H9 (cell line): Measurements from ENCODE around the gene DMXL1. TPM values are rescaled to one million over a fixed set of nuclear protein-coding genes. Genes with fewer than 3 reads are reported as not detected.

Experiments
- DNase-seq: peaks from one replicate; pipeline ENCODE4 v3.0.0-alpha.2; 2017
- H2AFZ ChIP-seq: one replicate; pipeline ENCODE4 v1.6.1; 2013; ENCODE audit warnings: mild to moderate bottlenecking, low read length, control low read depth, moderate library complexity
- H2AK5ac ChIP-seq: 2 replicates; pipeline ENCODE4 v1.6.1; 2013; ENCODE audit warnings: low read length, control low read depth, mixed read lengths; ENCODE audit not compliant: insufficient read length
- H2BK120ac ChIP-seq: one replicate; pipeline ENCODE4 v1.6.1; 2013; ENCODE audit warnings: low read depth, mild to moderate bottlenecking, low read length, control low read depth, inconsistent platforms; ENCODE audit not compliant: poor library complexity, severe bottlenecking
- H2BK12ac ChIP-seq: 2 replicates; pipeline ENCODE4 v1.6.1; 2013; ENCODE audit warnings: low read length, control low read depth, mixed read lengths, low read depth; ENCODE audit not compliant: insufficient read length
- H2BK15ac ChIP-seq: 2 replicates; pipeline ENCODE4 v1.6.1; 2013; ENCODE audit warnings: low read depth, low read length, control low read depth
- H2BK20ac ChIP-seq: one replicate; pipeline ENCODE4 v1.6.1; 2013; ENCODE audit warnings: low read depth, mild to moderate bottlenecking, low read length, control low read depth, inconsistent platforms; ENCODE audit not compliant: poor library complexity, severe bottlenecking
- H2BK5ac ChIP-seq: 2 replicates; pipeline ENCODE4 v1.6.1; 2013; ENCODE audit warnings: low read length, control low read depth, mixed read lengths; ENCODE audit not compliant: insufficient read length
- H3K14ac ChIP-seq: 2 replicates; pipeline ENCODE4 v1.6.1; 2013; ENCODE audit warnings: low read length, control low read depth; ENCODE audit not compliant: insufficient read depth
- H3K18ac ChIP-seq: 2 replicates; pipeline ENCODE4 v1.6.1; 2013; ENCODE audit warnings: low read depth, mild to moderate bottlenecking, mixed read lengths, low read length, control low read depth; ENCODE audit not compliant: insufficient read length
- H3K23ac ChIP-seq: 2 replicates; pipeline ENCODE4 v1.6.1; 2013; ENCODE audit warnings: low read length, control low read depth, mixed read lengths, low read depth; ENCODE audit not compliant: insufficient read length
- H3K23me2 ChIP-seq: 2 replicates; pipeline ENCODE4 v1.6.1; 2013; ENCODE audit warnings: low read depth, mild to moderate bottlenecking, mixed read lengths, low read length, control low read depth; ENCODE audit not compliant: insufficient read length, poor library complexity, severe bottlenecking
- H3K27ac ChIP-seq: 2 replicates; pipeline ENCODE4 v1.5.1; 2013; ENCODE audit warnings: low read length, control low read depth, mixed read lengths, low read depth; ENCODE audit not compliant: insufficient read length
- H3K27me3 ChIP-seq: 2 replicates; pipeline ENCODE4 v1.6.1; 2013; ENCODE audit warnings: low read length, control low read depth, inconsistent platforms; ENCODE audit not compliant: insufficient read depth
- H3K4ac ChIP-seq: 2 replicates; pipeline ENCODE4 v1.6.1; 2013; ENCODE audit warnings: low read depth, mild to moderate bottlenecking, control low read depth, inconsistent platforms, low read length, moderate library complexity
- H3K4me1 ChIP-seq: 2 replicates; pipeline ENCODE4 v1.6.1; 2013; ENCODE audit warnings: low read length, control low read depth, inconsistent platforms; ENCODE audit not compliant: insufficient read depth
- H3K4me2 ChIP-seq: 2 replicates; pipeline ENCODE4 v1.6.1; 2013; ENCODE audit warnings: low read length, control low read depth, mixed read lengths; ENCODE audit not compliant: insufficient read length, insufficient read depth
- H3K56ac ChIP-seq: 2 replicates; pipeline ENCODE4 v1.6.1; 2013; ENCODE audit warnings: low read depth, mild to moderate bottlenecking, mixed read lengths, low read length, control low read depth; ENCODE audit not compliant: insufficient read length
- H3K79me1 ChIP-seq: 2 replicates; pipeline ENCODE4 v1.6.1; 2013; ENCODE audit warnings: low read depth, mild to moderate bottlenecking, moderate library complexity, low read length, control low read depth, inconsistent platforms; ENCODE audit not compliant: insufficient read depth, poor library complexity, severe bottlenecking
- H3K79me2 ChIP-seq: 2 replicates; pipeline ENCODE4 v1.6.1; 2013; ENCODE audit warnings: low read length, control low read depth, inconsistent platforms; ENCODE audit not compliant: insufficient read depth
- H3K9ac ChIP-seq: 2 replicates; pipeline ENCODE4 v1.6.1; 2013; ENCODE audit warnings: low read length, control low read depth, mixed read lengths; ENCODE audit not compliant: insufficient read length; ENCODE audit errors: extremely low read depth
- H3K9me3 ChIP-seq: one replicate; pipeline ENCODE4 v1.6.1; 2013; ENCODE audit warnings: low read depth, low read length, inconsistent platforms; ENCODE audit not compliant: control insufficient read depth
- H3T11ph ChIP-seq: one replicate; pipeline ENCODE4 v1.6.1; 2013; ENCODE audit warnings: mild to moderate bottlenecking, low read length, control low read depth, inconsistent platforms
- H4K20me1 ChIP-seq: one replicate; pipeline ENCODE4 v1.6.1; 2013; ENCODE audit not compliant: control insufficient read depth, insufficient read length, insufficient read depth
- H4K5ac ChIP-seq: 2 replicates; pipeline ENCODE4 v1.6.1; 2013; ENCODE audit warnings: low read depth, mild to moderate bottlenecking, mixed read lengths, low read length, control low read depth; ENCODE audit not compliant: insufficient read length
- H4K8ac ChIP-seq: replicated peaks from 2 replicates; pipeline ENCODE4 v1.6.1; 2013; ENCODE audit warnings: low read length, control low read depth, mixed read lengths, low read depth; ENCODE audit not compliant: insufficient read length
- H4K91ac ChIP-seq: 2 replicates; pipeline ENCODE4 v1.6.1; 2013; ENCODE audit warnings: low read depth, mild to moderate bottlenecking, moderate library complexity, mixed read lengths, low read length, control low read depth; ENCODE audit not compliant: insufficient read length
- H3K27ac Mint-ChIP-seq, 3 experiments: 2 replicates in 2 of 3; 3 replicates in 1 of 3; pipeline ENCODE4 v1.8.0; 2020 to 2021; ENCODE audit warnings: mixed read lengths in 3 of 3, mild to moderate bottlenecking in 1 of 3, moderate library complexity in 1 of 3
- H3K27me3 Mint-ChIP-seq: 2 replicates; pipeline ENCODE4 v1.8.0; 2021; ENCODE audit warnings: low read depth, mild to moderate bottlenecking, moderate library complexity, mixed read lengths
- H3K36me3 Mint-ChIP-seq, 3 experiments: 2 replicates in 2 of 3; 3 replicates in 1 of 3; pipeline ENCODE4 v1.8.0; 2020 to 2021; ENCODE audit warnings: low read depth in 3 of 3, mixed read lengths in 3 of 3; ENCODE audit not compliant: insufficient read depth in 1 of 3
- H3K4me1 Mint-ChIP-seq, 2 experiments: 2 replicates each; pipeline ENCODE4 v1.8.0; 2020; ENCODE audit warnings: mixed read lengths in 2 of 2
- H3K4me3 Mint-ChIP-seq, 2 experiments: 2 replicates in 1 of 2; 3 replicates in 1 of 2; pipeline ENCODE4 v1.8.0; 2020 to 2021; ENCODE audit warnings: mild to moderate bottlenecking in 2 of 2, mixed read lengths in 2 of 2, moderate library complexity in 1 of 2
- H3K9me3 Mint-ChIP-seq, 2 experiments: 2 replicates in 1 of 2; 3 replicates in 1 of 2; pipeline ENCODE4 v1.8.0; 2020; ENCODE audit warnings: mild to moderate bottlenecking in 2 of 2, mixed read lengths in 2 of 2, moderate library complexity in 1 of 2
- WGBS: extraction: QIAGEN DNeasy Blood & Tissue Kit; methylation state at CpG from one replicate; pipeline ENCODE4 v1.1.7; 2013; ENCODE audit warnings: missing lambda C conversion rate, low lambda C conversion rate, mixed read lengths; ENCODE audit not compliant: insufficient read length; ENCODE audit errors: extremely low coverage; 5-methylcytosine and 5-hydroxymethylcytosine counted together
- total RNA-seq: library from RNA; stranded (reverse); gene quantifications from 2 replicates; pipeline ENCODE4 v1.2.1, GENCODE V29; 2021
- TF ChIP-seq, protein P1 (sequence below): fragments of 200-600 bp; sonication (generic); conservative IDR thresholded peaks from 3 replicates; pipeline ENCODE4 v1.8.0; 2021; ENCODE audit warnings: antibody characterized with exemption, mild to moderate bottlenecking

DMXL1 gene
- total RNA-seq, 1 experiment from 2014 or later = 63.5 TPM

DNA sequence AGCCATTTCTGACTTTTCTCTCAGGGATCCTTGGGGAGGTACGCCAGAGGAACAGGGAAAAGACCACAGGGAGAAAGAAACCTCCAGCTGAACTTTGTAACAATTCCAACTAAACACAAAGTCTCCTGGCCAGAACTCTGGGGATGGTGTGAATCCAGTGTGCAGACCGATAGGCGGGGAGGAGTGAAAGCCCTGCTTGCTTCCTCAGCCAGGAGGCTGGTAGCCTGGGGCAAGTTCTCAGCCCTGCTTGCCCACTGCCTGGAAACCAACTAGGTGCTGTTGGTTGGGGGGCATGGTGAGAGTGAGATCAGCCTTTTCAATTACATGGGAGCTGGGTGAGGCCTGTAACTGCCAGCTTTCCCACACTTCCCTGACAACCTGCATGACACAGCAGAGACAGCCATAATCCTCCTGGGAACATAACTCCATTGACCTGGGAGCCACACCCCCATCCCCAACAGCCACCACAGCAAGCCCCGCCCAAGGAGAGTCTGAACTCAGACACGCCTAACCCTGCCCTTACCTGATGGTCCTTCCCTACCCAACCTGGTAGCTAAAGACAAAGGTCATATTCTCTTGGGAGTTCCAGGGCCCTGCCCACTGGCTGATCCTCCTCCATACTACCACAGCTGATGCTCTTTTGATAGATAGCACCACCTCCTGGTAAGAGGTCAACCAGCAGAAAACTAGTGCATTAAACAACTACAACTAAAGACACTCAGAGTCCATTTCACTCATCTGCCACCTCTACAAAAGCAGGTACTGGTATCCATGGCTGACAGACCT, 184.9 kb downstream of the DMXL1 start:
- Histone ChIP-seq H3K79me2 (no peaks in the 10 kb centered on the region), H4K91ac (no peak overlapping the region), H3K56ac (no peak overlapping the region), H3K23ac (no peak overlapping the region), H3K4ac (no peak overlapping the region), H4K8ac (no peak overlapping the region), H2BK120ac (no peak overlapping the region), H3K18ac (no peak overlapping the region), H2BK5ac (no peak overlapping the region), H2AFZ (no peak overlapping the region), H3K14ac (no peak overlapping the region), H2BK20ac (no peak overlapping the region), H4K5ac (no peak overlapping the region), H2BK15ac (no peak overlapping the region), H3K9me3 (no peaks in the 10 kb centered on the region), H3K23me2 (no peaks in the 10 kb centered on the region), H2AK5ac (no peak overlapping the region), H3K4me2 (no peak overlapping the region), H3K79me1 (no peaks in the 10 kb centered on the region), H3K4me1 (no peaks in the 10 kb centered on the region), H3K27me3 (no peaks in the 10 kb centered on the region), H2BK12ac (no peak overlapping the region), H3K27ac (no peak overlapping the region), H3K9ac (no peak overlapping the region), H3T11ph (no peak overlapping the region), H4K20me1 (no peaks in the 10 kb centered on the region)
- no peaks in the 10 kb centered on the region for H3K27me3 Mint-ChIP-seq
- no peak overlapping the region; a peak in 1 of 5 replicates for H3K4me3 Mint-ChIP-seq
- DNase-seq = peak; percentile 88
- H3K36me3 Mint-ChIP-seq = peaks cover 2 to 38% (median 12%) of the 10 kb centered on the region in 3 experiments
- TF ChIP-seq, protein P1, sequence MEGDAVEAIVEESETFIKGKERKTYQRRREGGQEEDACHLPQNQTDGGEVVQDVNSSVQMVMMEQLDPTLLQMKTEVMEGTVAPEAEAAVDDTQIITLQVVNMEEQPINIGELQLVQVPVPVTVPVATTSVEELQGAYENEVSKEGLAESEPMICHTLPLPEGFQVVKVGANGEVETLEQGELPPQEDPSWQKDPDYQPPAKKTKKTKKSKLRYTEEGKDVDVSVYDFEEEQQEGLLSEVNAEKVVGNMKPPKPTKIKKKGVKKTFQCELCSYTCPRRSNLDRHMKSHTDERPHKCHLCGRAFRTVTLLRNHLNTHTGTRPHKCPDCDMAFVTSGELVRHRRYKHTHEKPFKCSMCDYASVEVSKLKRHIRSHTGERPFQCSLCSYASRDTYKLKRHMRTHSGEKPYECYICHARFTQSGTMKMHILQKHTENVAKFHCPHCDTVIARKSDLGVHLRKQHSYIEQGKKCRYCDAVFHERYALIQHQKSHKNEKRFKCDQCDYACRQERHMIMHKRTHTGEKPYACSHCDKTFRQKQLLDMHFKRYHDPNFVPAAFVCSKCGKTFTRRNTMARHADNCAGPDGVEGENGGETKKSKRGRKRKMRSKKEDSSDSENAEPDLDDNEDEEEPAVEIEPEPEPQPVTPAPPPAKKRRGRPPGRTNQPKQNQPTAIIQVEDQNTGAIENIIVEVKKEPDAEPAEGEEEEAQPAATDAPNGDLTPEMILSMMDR = peak; percentile 66
- peaks cover 36 to 37% of the 10 kb centered on the region in 2 experiments for H3K9me3 Mint-ChIP-seq
- peak overlapping the region in 2 of 3 experiments; percentile 91 to 96; a peak in 4 of 7 replicates for H3K27ac Mint-ChIP-seq
- no CpG with 5 or more reads among the region's 5 CpGs for WGBS
- peaks cover 6 to 16% of the 10 kb centered on the region in 2 experiments for H3K4me1 Mint-ChIP-seq
